Measurements from ENCODE around the gene CAMKMT.
"Not testable (repeated sequence)": the region's sequence is repeated elsewhere in the genome, so short reads cannot be mapped to it uniquely, and the experiment has no call there.

The CAMKMT gene

DNA sequence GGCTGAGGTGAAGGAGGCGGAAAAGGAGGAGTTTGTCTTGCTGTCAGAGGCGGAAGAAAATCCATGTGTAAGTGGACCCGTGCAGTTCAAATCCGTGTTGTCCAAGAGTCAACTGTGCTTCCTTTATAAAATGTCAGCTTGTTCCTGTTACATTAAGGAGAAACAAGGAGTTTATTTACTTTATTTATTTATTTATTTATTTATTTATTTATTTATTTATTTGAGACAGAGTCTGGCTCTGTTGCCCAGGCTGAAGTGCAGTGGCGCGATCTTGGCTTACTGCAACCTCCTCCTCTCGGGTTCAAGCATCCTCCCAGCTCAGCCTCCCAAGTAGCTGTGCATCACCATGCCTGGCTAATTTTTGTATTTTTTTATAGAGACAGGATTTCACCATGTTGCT is 143.9 kb downstream of the CAMKMT start:
- not testable (repeated sequence) for DNase-seq (ENCODE audit: low spot score)

DNA sequence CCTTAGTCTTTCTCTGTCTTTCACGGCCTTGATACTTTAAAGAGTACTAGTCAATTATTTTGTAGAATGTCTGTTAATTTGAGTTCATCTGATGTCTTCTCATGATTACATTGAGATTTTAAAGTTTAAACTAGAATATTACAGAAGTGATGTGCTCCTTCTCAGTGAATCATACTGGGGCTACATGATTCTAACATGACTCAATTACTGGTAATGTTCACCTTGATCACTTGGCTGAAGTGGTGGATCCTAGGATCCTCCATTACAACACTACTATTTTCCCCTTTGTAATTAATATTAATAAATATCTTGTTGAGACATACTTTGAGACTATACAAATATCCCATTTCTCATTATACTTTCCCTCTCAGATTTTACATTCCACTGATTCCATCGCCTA is 148.5 kb downstream of the CAMKMT start:
- DNase-seq (ENCODE audit: low spot score), result no peak

- no peak for DNase-seq (ENCODE audit: low spot score)
These were observed 153.7 kb downstream of the CAMKMT start for GRCh38 chr2:44515416-44515815.

DNA sequence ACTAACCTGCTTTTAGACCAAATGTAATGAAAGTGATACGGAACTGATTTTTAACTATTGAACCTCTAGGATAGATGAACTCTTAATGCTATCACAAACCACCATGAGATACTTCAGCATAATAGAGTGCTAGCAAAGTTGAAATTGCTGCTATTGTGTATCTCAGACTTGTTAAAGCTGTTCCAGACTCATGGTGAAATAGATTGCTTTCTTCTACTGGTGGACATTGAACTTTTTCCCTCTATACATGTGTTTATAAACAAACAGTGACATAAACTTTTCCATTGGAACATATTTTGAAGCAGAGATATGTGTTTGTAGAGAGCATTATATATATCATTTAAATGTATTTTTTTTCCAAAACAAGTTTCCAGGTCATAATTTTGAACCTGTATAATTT is 157.3 kb downstream of the CAMKMT start:
- no peak for DNase-seq (ENCODE audit: low spot score)

GRCh38 chr2:44522846-44523245 is 161.1 kb downstream of the CAMKMT start:
- no peak for DNase-seq (ENCODE audit: low spot score)

- DNase-seq (ENCODE audit: low spot score), result no peak
These were observed 162.7 kb downstream of the CAMKMT start for GRCh38 chr2:44524347-44524926.

- no peak for DNase-seq (ENCODE audit: low spot score)
These were observed 164.6 kb downstream of the CAMKMT start for GRCh38 chr2:44526352-44526751.

GRCh38 chr2:44528595-44528994 is 166.8 kb downstream of the CAMKMT start:
- no peak for DNase-seq (ENCODE audit: low spot score)

GRCh38 chr2:44529448-44529847 is 167.7 kb downstream of the CAMKMT start:
- DNase-seq (ENCODE audit: low spot score), result no peak

DNA sequence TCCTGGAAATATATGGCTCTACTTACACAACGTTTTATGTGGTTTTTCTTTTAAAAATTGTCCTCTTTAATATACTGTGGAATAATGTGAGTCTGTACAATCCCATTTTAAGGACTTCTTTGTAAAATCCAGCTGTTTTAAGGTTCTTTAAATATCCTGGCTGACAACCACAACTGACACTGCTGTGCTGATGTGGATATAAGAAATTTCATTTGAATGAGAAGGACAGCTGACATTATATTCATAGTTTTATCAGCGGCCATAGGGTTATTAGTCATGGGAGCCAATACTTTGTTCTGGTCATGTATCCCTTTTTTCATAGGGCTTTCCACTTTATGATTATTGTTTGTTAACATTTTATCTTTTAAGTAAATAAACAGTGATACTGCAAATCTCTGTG is 169.5 kb downstream of the CAMKMT start:
- DNase-seq (ENCODE audit: low spot score), result no peak

DNA sequence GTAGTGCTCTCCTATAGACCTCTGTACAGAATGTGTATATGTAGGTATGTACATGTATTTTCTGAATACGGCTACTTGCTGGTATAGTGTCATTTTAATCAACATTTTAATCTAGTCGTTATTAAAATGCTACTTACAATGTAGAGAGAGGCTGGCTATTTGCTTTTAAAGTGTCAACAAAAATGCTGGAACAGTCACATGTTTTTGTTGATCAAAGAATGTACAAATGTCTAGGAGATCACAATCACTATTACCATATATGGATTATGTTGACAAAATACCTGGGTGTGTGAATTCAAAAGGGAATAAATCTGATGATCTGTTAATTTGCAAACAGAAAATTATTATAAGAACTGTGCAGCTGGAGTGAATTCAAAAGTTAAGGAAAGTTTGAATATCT is 170.3 kb downstream of the CAMKMT start:
- DNase-seq (ENCODE audit: low spot score), result no peak

- no peak for DNase-seq (ENCODE audit: low spot score)
These were observed 171.8 kb downstream of the CAMKMT start for GRCh38 chr2:44533508-44533907.

DNA sequence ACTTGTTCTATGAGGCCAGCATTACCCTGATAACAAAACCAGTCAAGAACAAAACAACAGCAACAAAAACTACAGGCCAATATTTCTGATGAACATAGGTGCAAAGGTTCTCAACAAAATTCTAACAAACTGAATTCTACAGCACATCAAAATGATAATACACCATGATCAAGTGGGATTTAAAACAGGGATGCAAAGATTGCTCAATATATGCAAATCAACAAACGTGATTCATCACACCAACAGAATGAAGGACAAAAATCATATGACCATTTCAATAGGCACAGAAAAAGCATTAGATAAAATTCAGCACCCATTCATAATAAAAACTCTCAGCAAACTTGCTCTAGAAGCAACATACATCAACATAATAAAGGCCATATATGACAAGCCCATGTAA is 173.6 kb downstream of the CAMKMT start:
- no peak for DNase-seq (ENCODE audit: low spot score)

- no peak for DNase-seq (ENCODE audit: low spot score)
These were observed 175.5 kb downstream of the CAMKMT start for GRCh38 chr2:44537264-44537663.

DNA sequence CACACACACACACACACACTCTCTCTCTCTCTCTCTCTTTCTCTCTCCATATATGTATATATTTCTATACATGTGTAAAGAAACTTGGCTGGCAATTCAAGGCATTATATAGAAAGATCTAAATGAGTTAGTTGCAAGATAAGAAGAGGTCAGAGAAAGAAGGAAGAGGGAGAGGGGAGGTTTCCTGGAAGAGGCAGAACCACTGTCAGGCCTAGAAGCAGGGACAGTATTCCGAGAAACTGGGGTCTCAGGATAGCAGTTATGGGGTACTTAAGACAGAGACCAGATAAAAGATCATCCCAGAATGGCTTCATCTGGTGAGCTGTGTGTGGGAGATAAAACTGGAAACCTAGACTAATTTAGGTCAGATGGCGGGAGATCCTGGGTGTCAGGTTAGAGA is 180.8 kb downstream of the CAMKMT start:
- no peak for DNase-seq (ENCODE audit: low spot score)

DNA sequence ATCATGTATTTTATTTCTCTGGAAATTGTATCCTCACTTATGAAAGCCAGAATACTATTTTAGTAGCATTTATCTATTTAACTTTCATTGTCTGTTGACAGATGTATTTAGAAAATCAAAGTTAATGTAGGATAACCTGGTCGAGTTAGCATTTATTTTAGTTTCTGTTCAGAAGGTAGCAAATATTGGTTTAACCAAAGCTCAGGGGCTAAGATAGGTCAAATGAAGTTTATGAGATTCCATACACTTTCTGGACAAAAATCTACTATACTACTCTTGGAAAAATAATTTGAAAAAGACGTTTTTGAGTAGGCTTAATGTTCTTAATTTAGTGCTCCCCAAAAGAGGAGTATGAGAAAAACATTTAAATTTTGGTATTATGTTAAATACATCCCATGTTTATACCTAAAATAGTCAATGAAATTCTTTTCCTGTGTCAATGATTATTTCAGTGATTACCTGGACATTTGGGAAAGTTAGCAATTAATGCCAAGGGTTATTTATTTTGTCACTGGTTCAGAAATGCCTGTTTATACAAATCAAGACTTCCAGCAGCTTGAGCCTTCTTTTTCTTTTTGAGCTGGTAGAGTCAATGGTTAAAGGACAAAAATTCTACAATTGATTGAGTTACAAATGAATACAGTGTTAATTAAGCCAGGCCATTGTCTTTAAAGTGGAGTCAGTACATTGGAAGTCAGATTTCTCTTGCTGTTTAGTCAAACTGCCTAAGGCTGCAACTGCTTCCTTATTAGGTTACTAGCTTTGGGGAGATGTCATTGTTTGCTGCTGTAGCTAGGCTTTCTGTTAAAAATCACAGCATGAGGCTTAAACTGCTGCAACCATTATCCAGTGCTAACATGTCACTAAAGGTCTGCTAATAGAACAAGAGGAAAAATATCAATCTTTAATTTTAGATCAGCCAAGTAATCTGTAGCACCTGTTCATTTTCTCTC is 182.3 kb downstream of the CAMKMT start:
- no peak for DNase-seq (ENCODE audit: low spot score)

- no peak for DNase-seq (ENCODE audit: low spot score)
These were observed 183.3 kb downstream of the CAMKMT start for GRCh38 chr2:44545005-44545404.

- DNase-seq (ENCODE audit: low spot score), result no peak
These were observed 184.8 kb downstream of the CAMKMT start for GRCh38 chr2:44546459-44547127.

- DNase-seq (ENCODE audit: low spot score), result no peak
These were observed 186.0 kb downstream of the CAMKMT start for GRCh38 chr2:44547718-44548117.

DNA sequence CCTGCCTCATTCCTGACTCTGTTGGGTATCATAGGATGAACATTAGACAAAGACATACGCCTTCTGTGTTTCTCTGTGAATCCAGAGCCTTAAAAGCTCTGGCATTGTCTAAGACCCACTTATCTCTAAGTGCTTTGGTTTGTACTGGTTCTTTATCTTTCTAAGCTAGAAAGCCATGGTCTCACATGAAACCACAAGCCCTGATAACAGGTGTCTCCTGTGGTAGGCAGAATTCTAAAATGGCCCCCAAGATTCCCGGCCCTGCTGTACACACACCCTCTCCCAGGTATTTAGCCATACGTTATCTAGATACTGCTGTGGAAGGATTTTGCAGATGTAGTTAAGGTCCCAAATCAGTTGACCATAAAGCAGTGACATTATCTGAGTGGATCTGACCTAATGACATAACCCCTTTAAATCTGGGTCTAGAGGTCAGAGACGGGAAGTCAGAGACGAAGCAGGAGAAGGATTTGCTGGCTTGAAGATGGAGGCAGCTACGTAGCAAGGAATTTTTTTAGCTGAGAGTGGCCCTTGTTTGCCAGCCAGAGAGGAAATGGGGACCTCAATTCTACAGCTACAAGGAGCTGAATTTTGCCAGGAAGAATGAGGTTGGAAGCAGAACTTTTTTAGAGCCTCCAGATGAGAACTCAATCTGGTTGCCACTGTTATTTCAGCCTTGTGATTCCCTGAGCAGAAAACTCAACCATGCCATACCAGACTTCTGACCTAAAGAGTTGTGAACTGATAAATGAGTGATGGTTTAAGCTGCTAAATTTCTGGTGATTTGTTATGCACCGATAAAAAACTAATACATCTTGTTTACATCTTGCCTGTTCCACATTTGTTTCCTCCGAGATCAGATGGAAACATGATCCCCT is 186.7 kb downstream of the CAMKMT start:
- DNase-seq (ENCODE audit: low spot score), result no peak

- DNase-seq (ENCODE audit: low spot score), result no peak
These were observed 187.3 kb downstream of the CAMKMT start for GRCh38 chr2:44549099-44549471.

DNA sequence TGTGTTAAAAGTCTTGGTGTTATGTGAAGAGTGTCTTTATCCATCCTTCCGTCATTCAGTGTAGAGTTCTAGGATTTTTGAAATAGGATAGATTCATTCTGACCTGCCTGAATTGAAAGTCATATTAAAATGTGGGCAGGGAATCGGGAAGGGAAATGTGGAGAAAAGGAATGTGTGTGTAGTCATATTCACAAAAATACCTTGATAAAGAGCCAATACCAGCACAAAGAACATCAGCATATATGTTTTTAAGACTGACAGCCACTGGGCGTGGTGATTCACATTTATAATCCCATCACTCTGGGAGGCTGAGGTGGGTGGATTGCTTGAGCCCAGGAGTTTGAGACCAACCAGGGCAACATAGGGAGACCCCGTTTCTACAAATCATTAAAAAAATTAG is 188.1 kb downstream of the CAMKMT start:
- DNase-seq (ENCODE audit: low spot score), result no peak
